ENCODE data around the gene TRPM3. TPM values are rescaled to one million over a fixed set of nuclear protein-coding genes. Genes with fewer than 3 reads are reported as not detected.
"Not testable (repeated sequence)": the region's sequence is repeated elsewhere in the genome, so short reads cannot be mapped to it uniquely, and the experiment has no call there.

Gene TRPM3
- total RNA-seq, 6 donors from 2014 or later = 0.10 to 1.0 (median 0.17) TPM; not detected in 1

- ATAC-seq (ENCODE audit: low FRiP score in 2 of 2) (no peak), DNase-seq (no peak)
- Histone ChIP-seq H3K27me3 (no peaks in the 10 kb centered on the region), H3K4me1 (no peaks in the 10 kb centered on the region), H3K4me3 (no peak overlapping the region), H3K9me3 (peaks cover 0 to 5% (median 0%) of the 10 kb centered on the region in 4 donors), H3K36me3 (no peaks in the 10 kb centered on the region), H3K27ac (no peak overlapping the region)
- TF ChIP-seq EP300 (IDR thresholded peaks at IDR 0.05) (no peak), POLR2AphosphoS5 (IDR thresholded peaks at IDR 0.05) (no peak), POLR2A (IDR thresholded peaks at IDR 0.05) (no peak), CTCF (IDR thresholded peaks at IDR 0.05) (no peak)
- 73 to 77% methylated on average over 1 of the region's 1 CpG for WGBS, 2 donors
Observed at GRCh38 chr9:70656281-70656680, 465.1 kb downstream of the TRPM3 start.

GRCh38 chr9:70654144-70654543 is 467.3 kb downstream of the TRPM3 start:
- no peak for ATAC-seq (ENCODE audit: low FRiP score in 2 of 2)
- peaks cover 0 to 6% (median 4%) of the 10 kb centered on the region in 4 donors for H3K9me3 ChIP-seq
- no peaks in the 10 kb centered on the region for H3K36me3 ChIP-seq
- 63 to 75% methylated on average over 1 of the region's 1 CpG for WGBS, 2 donors
- TF ChIP-seq POLR2A (IDR thresholded peaks at IDR 0.05) = no peak
- TF ChIP-seq EP300 (IDR thresholded peaks at IDR 0.05) = no peak
- TF ChIP-seq CTCF (IDR thresholded peaks at IDR 0.05) = no peak
- no peak for TF ChIP-seq POLR2AphosphoS5 (IDR thresholded peaks at IDR 0.05)
- H3K27me3 ChIP-seq = no peaks in the 10 kb centered on the region
- H3K4me1 ChIP-seq = no peaks in the 10 kb centered on the region
- DNase-seq = no peak
- no peak overlapping the region for H3K27ac ChIP-seq
- no peak overlapping the region for H3K4me3 ChIP-seq

GRCh38 chr9:70644627-70645026 is 476.8 kb downstream of the TRPM3 start:
- ATAC-seq (ENCODE audit: low FRiP score in 2 of 2); DNase-seq; H3K36me3 ChIP-seq; H3K9me3 ChIP-seq; H3K27me3 ChIP-seq; H3K4me1 ChIP-seq; H3K27ac ChIP-seq; H3K4me3 ChIP-seq: not testable (repeated sequence)

GRCh38 chr9:70642341-70642740 is 479.1 kb downstream of the TRPM3 start:
- DNase-seq (no peak), ATAC-seq (ENCODE audit: low FRiP score in 2 of 2) (no peak)
- H3K4me1 ChIP-seq = no peaks in the 10 kb centered on the region
- TF ChIP-seq POLR2A (IDR thresholded peaks at IDR 0.05) = no peak
- no peak for TF ChIP-seq CTCF (IDR thresholded peaks at IDR 0.05)
- no peak for TF ChIP-seq EP300 (IDR thresholded peaks at IDR 0.05)
- TF ChIP-seq POLR2AphosphoS5 (IDR thresholded peaks at IDR 0.05) = no peak
- H3K27me3 ChIP-seq = no peaks in the 10 kb centered on the region
- no peak overlapping the region for H3K4me3 ChIP-seq
- no peaks in the 10 kb centered on the region for H3K9me3 ChIP-seq
- 86 to 92% methylated on average over 7 to 8 of the region's 8 CpGs for WGBS, 2 donors
- no peaks in the 10 kb centered on the region for H3K36me3 ChIP-seq
- no peak overlapping the region for H3K27ac ChIP-seq

GRCh38 chr9:70641631-70642030 is 479.8 kb downstream of the TRPM3 start:
- TF ChIP-seq POLR2A (IDR thresholded peaks at IDR 0.05) = no peak
- no peak for TF ChIP-seq POLR2AphosphoS5 (IDR thresholded peaks at IDR 0.05)
- TF ChIP-seq CTCF (IDR thresholded peaks at IDR 0.05) = no peak
- TF ChIP-seq EP300 (IDR thresholded peaks at IDR 0.05) = no peak
- DNase-seq (no peak), ATAC-seq (ENCODE audit: low FRiP score in 2 of 2) (no peak)
- Histone ChIP-seq H3K4me3 (no peak overlapping the region), H3K27ac (no peak overlapping the region), H3K4me1 (no peaks in the 10 kb centered on the region), H3K27me3 (no peaks in the 10 kb centered on the region), H3K9me3 (no peaks in the 10 kb centered on the region), H3K36me3 (no peaks in the 10 kb centered on the region)
- WGBS, 2 donors = 50 to 57% methylated on average over 1 of the region's 1 CpG
